22Rv1 (cell line): ENCODE data around the gene PURB.

Experiments used
- CTCF ChIP-seq: fragments of 450-650 bp; IDR thresholded peaks from 2 replicates; pipeline ENCODE4 v1.5.1; 2017; ENCODE audit warnings: mild to moderate bottlenecking
- ZFX ChIP-seq: fragments of 450-650 bp; IDR thresholded peaks from 2 replicates; pipeline ENCODE4 v1.6.1; 2017; ENCODE audit warnings: antibody characterized with exemption, borderline replicate concordance

- no peak for TF ChIP-seq CTCF
- no peak for TF ChIP-seq ZFX
These were observed 12.7 kb upstream of the PURB start for GRCh38 chr7:44898039-44898438.
